Uterus (tissue), 4 donors: Measurements from ENCODE around the gene GAS7. TPM values are rescaled to one million over a fixed set of nuclear protein-coding genes. Genes with fewer than 3 reads are reported as not detected.

Experiments
- DNase-seq, 2 donors: peaks; one replicate each; pipeline ENCODE4 v3.0.0-alpha.2; 2019 to 2020
- H3K27ac ChIP-seq, 2 donors: fragments of 200-600 bp; sonication (generic); 1 replicate in 1 of 2; 2 replicates in 1 of 2; pipeline ENCODE4 v1.5.1; 2016 to 2018
- H3K27me3 ChIP-seq, 2 donors: fragments of 200-600 bp; sonication (generic); one replicate each; pipeline ENCODE4 v1.5.1; 2018 to 2019; ENCODE audit warnings: control low read depth in 1 of 2
- H3K36me3 ChIP-seq, 2 donors: fragments of 200-600 bp; sonication (generic); one replicate each; pipeline ENCODE4 v1.5.1; 2019; ENCODE audit warnings: control low read depth in 1 of 2
- H3K4me1 ChIP-seq, 2 donors: fragments of 200-600 bp; sonication (generic); one replicate each; pipeline ENCODE4 v1.5.1; 2018 to 2019; ENCODE audit warnings: control low read depth in 1 of 2
- H3K4me3 ChIP-seq, 2 donors: fragments of 200-600 bp; sonication (generic); 1 replicate in 1 of 2; 2 replicates in 1 of 2; pipeline ENCODE4 v1.5.1; 2018 to 2019; ENCODE audit warnings: mild to moderate bottlenecking in 1 of 2
- H3K9me3 ChIP-seq, 2 donors: fragments of 200-600 bp; sonication (generic); one replicate each; pipeline ENCODE4 v1.5.1; 2019; ENCODE audit warnings: control low read depth in 1 of 2
- POLR2A ChIP-seq, 2 donors: fragments of 450-650 bp; IDR thresholded peaks; one replicate each; pipeline ENCODE4 v1.6.1; 2016; ENCODE audit warnings: antibody characterized with exemption in 2 of 2, mild to moderate bottlenecking in 1 of 2, moderate library complexity in 1 of 2
- intact Hi-C: fragments of 100-400 bp; cut with DNase I; formaldehyde crosslinking; loops from one replicate; pipeline ENCODE4 v1.15.1; 2023; ENCODE audit warnings: low total_unique reads
- total RNA-seq, 4 donors: library from RNA; depleted of rRNA in 3 of 4; stranded (reverse); fragments of >200 nt in 3 of 4; gene quantifications; one replicate each; pipeline versions ENCODE4 v1.1.0 to v1.2.4, GENCODE V29; 2014 to 2023
- TF ChIP-seq, protein P1 (sequence below), 4 experiments: fragments of 200-600 bp in 2 of 4; fragments of 450-650 bp in 2 of 4; sonication (generic) in 2 of 4; IDR thresholded peaks; one replicate each; pipeline ENCODE4 v1.5.1; 2016 to 2019; ENCODE audit warnings: antibody characterized with exemption in 4 of 4, mild to moderate bottlenecking in 2 of 4, moderate library complexity in 1 of 4
- donor health status: DM: yes; HTN: yes; CAD: no.

Gene GAS7
- total RNA-seq, 4 donors from 2014 or later, result 12.8 to 95.9 (median 40.8) TPM

DNA sequence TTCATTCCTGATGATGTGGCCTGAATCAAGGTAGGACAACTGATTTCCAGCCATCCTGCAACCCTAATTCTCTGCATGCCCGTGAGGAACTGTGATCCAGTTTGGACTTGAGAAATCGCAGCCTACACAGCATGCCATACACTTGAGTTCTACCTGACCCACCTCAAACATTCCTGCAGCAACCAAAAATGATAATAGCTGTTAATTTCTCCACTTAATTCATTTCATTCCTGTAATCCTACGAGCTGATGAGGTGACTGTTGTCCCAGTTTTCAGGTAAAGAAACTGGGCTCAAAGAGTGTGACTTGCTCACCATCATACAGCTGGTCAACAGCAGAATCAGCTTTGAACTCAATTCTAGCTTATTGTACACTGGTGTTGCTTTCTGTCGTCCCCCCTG, 2.2 kb upstream of the GAS7 start:
- TF ChIP-seq, protein P1, sequence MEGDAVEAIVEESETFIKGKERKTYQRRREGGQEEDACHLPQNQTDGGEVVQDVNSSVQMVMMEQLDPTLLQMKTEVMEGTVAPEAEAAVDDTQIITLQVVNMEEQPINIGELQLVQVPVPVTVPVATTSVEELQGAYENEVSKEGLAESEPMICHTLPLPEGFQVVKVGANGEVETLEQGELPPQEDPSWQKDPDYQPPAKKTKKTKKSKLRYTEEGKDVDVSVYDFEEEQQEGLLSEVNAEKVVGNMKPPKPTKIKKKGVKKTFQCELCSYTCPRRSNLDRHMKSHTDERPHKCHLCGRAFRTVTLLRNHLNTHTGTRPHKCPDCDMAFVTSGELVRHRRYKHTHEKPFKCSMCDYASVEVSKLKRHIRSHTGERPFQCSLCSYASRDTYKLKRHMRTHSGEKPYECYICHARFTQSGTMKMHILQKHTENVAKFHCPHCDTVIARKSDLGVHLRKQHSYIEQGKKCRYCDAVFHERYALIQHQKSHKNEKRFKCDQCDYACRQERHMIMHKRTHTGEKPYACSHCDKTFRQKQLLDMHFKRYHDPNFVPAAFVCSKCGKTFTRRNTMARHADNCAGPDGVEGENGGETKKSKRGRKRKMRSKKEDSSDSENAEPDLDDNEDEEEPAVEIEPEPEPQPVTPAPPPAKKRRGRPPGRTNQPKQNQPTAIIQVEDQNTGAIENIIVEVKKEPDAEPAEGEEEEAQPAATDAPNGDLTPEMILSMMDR (IDR thresholded peaks at IDR 0.05), result no peak
- TF ChIP-seq POLR2A (IDR thresholded peaks at IDR 0.05), result no peak
- Histone ChIP-seq H3K4me1 (no peaks in the 10 kb centered on the region), H3K9me3 (peaks cover 0 to 4% of the 10 kb centered on the region in 2 donors), H3K36me3 (no peaks in the 10 kb centered on the region), H3K27me3 (no peaks in the 10 kb centered on the region), H3K27ac (no peak overlapping the region), H3K4me3 (no peak overlapping the region)
- intact Hi-C loops, result no loop called here
- no peak for DNase-seq

DNA sequence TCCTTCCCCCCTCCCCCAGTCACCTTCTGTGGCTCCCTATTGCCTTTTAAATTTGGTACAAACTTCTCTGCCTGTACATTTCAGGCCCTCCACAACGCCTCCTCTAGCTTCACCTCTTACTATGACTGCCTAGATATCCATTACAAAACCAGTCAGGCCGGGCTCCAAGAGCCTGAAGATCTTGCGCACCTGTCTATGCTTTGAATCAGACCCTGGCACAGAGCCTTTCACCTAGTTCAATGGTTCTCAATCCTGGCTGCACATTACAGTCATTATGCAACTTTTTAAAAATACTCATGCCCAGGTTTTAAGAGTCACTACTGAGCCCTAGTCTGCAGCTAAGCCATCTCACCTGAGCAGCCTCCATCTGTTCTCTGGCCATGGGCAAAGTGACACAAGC, 1.6 kb upstream of the GAS7 start:
- no peaks in the 10 kb centered on the region for H3K4me1 ChIP-seq
- intact Hi-C loops, result no loop called here
- no peaks in the 10 kb centered on the region for H3K36me3 ChIP-seq
- no peaks in the 10 kb centered on the region for H3K27me3 ChIP-seq
- no peak for DNase-seq
- no peak overlapping the region for H3K27ac ChIP-seq
- H3K4me3 ChIP-seq, result no peak overlapping the region
- TF ChIP-seq, protein P1 (IDR thresholded peaks at IDR 0.05), result no peak
- no peak for TF ChIP-seq POLR2A (IDR thresholded peaks at IDR 0.05)
- H3K9me3 ChIP-seq, result no peaks in the 10 kb centered on the region

DNA sequence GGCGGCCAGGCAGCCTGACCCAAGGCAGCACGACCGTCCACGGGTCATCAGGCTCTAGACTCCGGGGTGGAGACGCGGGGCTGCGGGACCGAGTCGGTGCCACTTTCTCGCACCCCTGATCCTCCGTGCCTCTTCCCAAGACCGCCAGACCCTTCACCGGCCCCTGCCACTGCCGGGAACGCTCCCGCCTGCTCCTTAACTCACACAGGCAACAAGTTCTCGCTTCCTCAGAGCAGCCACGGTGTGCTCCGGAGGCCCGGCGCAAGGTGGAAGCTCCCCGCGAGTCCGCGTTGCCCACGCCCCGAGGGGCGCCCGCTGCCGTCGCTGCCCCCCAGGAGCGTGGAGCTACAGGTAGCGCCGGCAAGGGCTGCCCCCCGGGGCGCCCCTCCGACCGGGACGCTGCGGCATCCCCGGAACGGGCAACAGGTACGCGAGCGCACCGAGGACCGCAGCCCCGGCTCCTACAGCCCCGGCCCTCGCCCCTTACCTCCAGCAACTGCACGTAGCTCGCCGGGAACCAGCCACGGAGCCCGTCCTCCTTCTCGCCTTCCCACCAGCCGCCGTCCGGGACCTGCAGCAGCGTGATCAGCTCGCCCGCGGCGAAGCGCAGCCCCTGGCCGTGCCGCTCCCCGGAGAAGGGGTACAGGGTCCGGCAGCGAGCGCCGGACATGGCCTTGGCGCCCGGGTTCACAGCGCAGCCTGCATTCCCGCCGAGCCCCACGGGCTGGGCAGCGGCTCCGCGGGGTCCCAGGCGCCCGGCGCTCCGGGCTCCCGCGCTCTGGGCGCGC, 491 bp downstream of the GAS7 start:
- H3K9me3 ChIP-seq, result peaks cover 0 to 9% of the 10 kb centered on the region in 2 donors
- no peak for TF ChIP-seq POLR2A (IDR thresholded peaks at IDR 0.05)
- TF ChIP-seq, protein P1 (IDR thresholded peaks at IDR 0.05), result no peak
- peak overlapping the region; percentile 59 to 74 for H3K27ac ChIP-seq
- H3K36me3 ChIP-seq, result no peaks in the 10 kb centered on the region
- no peaks in the 10 kb centered on the region for H3K4me1 ChIP-seq
- DNase-seq, result no peak
- H3K27me3 ChIP-seq, result no peaks in the 10 kb centered on the region
- peak overlapping the region; percentile 38 to 81 for H3K4me3 ChIP-seq
- intact Hi-C loops, result no loop called here

DNA sequence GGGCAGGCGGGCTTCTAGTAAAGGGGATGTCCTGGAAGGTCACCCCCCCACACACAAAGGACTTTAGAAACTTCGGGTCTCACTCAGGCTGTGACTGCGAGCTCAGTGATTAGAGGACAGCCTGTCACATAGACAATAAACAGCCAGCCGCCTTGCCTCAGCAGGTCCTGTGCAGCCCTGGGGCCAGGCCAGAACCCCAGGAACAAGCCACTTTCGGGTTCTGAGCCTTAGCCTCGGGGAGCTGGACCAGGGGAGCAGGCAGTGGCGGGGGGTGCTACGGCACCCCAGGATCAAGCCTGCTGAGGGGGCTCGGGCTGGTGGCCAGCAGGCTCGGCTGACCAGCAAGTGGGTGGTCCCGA, 1.1 kb downstream of the GAS7 start:
- H3K4me1 ChIP-seq, result no peaks in the 10 kb centered on the region
- no peaks in the 10 kb centered on the region for H3K36me3 ChIP-seq
- H3K9me3 ChIP-seq, result peaks cover 0 to 9% of the 10 kb centered on the region in 2 donors
- TF ChIP-seq POLR2A (IDR thresholded peaks at IDR 0.05), result no peak
- TF ChIP-seq, protein P1 (IDR thresholded peaks at IDR 0.05), result no peak
- H3K27me3 ChIP-seq, result no peaks in the 10 kb centered on the region
- intact Hi-C loops, result no loop called here
- H3K4me3 ChIP-seq, result peak overlapping the region; percentile 38 to 81
- peak in 1 of 2 donors; percentile 25 for DNase-seq
- peak overlapping the region; percentile 59 to 74 for H3K27ac ChIP-seq

DNA sequence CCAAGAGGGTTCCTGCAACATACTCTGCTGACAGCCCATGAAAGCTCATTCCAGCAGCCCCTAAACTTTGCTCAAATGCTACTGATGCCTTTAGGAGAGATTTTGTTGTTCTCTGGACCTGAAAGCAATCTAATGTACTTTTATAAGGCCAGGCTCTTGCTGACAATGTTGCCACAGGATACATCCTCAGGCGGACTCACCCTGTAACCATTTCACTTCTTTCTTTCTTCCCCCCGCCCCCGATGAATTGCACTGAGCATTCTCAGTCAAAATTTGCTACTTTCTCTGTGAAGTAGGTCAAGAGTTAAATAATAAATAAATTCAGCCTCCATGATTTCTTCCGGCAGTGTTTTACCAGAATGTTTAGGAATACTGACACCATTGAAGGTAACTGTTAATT, 1.5 kb downstream of the GAS7 start:
- intact Hi-C loops, result no loop called here
- no peaks in the 10 kb centered on the region for H3K27me3 ChIP-seq
- DNase-seq, result no peak
- no peaks in the 10 kb centered on the region for H3K4me1 ChIP-seq
- peak overlapping the region; percentile 59 to 74 for H3K27ac ChIP-seq
- no peaks in the 10 kb centered on the region for H3K36me3 ChIP-seq
- no peak for TF ChIP-seq POLR2A (IDR thresholded peaks at IDR 0.05)
- peak overlapping the region; percentile 38 to 81 for H3K4me3 ChIP-seq
- peaks cover 0 to 9% of the 10 kb centered on the region in 2 donors for H3K9me3 ChIP-seq
